OCI-M1 (cell line): ENCODE measurements around the gene CEP97.
"Not testable (repeated sequence)": the region's sequence is repeated elsewhere in the genome, so short reads cannot be mapped to it uniquely, and the experiment has no call there.

Experiments
- DNase-seq: peaks from one replicate; lab custom pipeline; 2025; lab: John Stamatoyannopoulos, UW

Gene CEP97

GRCh38 chr3:101724329-101725193 is at the start of gene CEP97:
TSS of gene CEP97 (plus strand) at chr3:101724614. CDS start at chr3:101724677, 63 bp downstream.
- peak; percentile 95 for DNase-seq

GRCh38 chr3:101675709-101676215 is 48.7 kb upstream of the CEP97 start:
- DNase-seq = no peak

- no peak for DNase-seq
These were observed 48.1 kb upstream of the CEP97 start for GRCh38 chr3:101676216-101676764.

GRCh38 chr3:101676765-101677435 is 47.5 kb upstream of the CEP97 start, which contains the start of gene ZBTB11:
TSS of gene ZBTB11 (minus strand) at chr3:101677132. CDS start at chr3:101676914, 218 bp downstream.
- DNase-seq = no peak

- DNase-seq = no peak
These were observed 46.8 kb upstream of the CEP97 start for GRCh38 chr3:101677436-101678286.

- DNase-seq = not testable (repeated sequence)
These were observed 45.6 kb upstream of the CEP97 start for GRCh38 chr3:101678837-101679236.

- no peak for DNase-seq
These were observed 43.9 kb upstream of the CEP97 start for GRCh38 chr3:101680466-101680865.

GRCh38 chr3:101685050-101685400 is 39.4 kb upstream of the CEP97 start:
- no peak for DNase-seq

- DNase-seq = no peak
These were observed 38.5 kb upstream of the CEP97 start for GRCh38 chr3:101685870-101686307.

GRCh38 chr3:101687142-101687931 is 37.1 kb upstream of the CEP97 start:
- no peak for DNase-seq

GRCh38 chr3:101689286-101689685 is 35.1 kb upstream of the CEP97 start:
- no peak for DNase-seq

- no peak for DNase-seq
These were observed 33.4 kb upstream of the CEP97 start for GRCh38 chr3:101690972-101691371.

- not testable (repeated sequence) for DNase-seq
These were observed 32.4 kb upstream of the CEP97 start for GRCh38 chr3:101691685-101692671.

GRCh38 chr3:101693540-101693939 is 30.9 kb upstream of the CEP97 start:
- DNase-seq = not testable (repeated sequence)

GRCh38 chr3:101694836-101695235 is 29.6 kb upstream of the CEP97 start:
- not testable (repeated sequence) for DNase-seq

- DNase-seq = no peak
These were observed 28.5 kb upstream of the CEP97 start for GRCh38 chr3:101695779-101696372.

- DNase-seq = no peak
These were observed 22.4 kb upstream of the CEP97 start for GRCh38 chr3:101701696-101702634.

- DNase-seq = no peak
These were observed 21.7 kb upstream of the CEP97 start for GRCh38 chr3:101702726-101703125.
